Ramos (cell line): ENCODE results near the gene CLNK.

Experiments
- in situ Hi-C: fragments of 300-500 bp; cut with MboI; formaldehyde crosslinking; loops from one replicate; pipeline ENCODE4 v1.14.3; 2022; ENCODE audit warnings: low sequenced_read_pairs; ENCODE audit not compliant: unreplicated experiment

Gene CLNK

DNA sequence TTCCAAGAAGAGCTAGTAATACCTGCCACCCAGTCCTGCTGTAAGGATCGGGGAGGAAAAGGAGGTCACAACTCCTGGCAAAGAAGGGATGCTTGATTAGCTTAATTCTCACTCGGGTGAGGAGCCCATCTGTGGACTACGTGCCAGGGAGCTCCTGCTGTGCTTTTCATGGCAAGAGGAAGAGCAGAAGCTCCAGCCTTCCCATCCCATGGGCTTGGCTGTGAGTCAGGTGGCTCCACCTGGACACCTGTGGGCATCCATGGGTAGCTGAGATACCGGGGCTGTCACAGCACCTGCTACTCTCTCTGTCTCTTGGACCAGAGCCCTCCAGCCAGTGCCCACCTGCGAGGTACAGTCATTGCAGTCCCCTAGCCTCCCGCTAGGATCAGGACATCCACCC, 18.0 kb downstream of the CLNK start:
- in situ Hi-C loops = no loop called here

GRCh38 chr4:10664408-10664807, 20.2 kb downstream of the CLNK start:
- in situ Hi-C loops = no loop called here

- in situ Hi-C loops = no loop called here
These were observed 21.6 kb downstream of the CLNK start for GRCh38 chr4:10662937-10663336.

DNA sequence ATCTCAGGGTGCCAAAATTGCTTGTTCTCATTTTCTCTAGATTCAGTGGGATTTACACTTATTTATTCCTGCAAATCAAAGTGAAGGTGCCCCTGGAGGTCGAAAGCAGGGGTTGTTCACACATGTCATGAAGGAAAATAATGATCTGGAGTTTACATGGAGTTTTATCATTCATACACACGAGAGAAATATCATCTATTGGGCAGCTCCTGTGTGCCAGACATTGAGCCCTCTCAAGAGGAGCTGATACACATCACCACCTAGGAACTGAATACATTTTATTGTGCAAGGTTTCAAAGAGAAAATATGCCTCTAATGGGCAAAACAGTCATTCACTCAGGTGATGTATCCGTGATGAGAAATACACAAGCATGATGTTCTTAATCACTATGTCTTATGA, 23.5 kb downstream of the CLNK start:
- in situ Hi-C loops = no loop called here

DNA sequence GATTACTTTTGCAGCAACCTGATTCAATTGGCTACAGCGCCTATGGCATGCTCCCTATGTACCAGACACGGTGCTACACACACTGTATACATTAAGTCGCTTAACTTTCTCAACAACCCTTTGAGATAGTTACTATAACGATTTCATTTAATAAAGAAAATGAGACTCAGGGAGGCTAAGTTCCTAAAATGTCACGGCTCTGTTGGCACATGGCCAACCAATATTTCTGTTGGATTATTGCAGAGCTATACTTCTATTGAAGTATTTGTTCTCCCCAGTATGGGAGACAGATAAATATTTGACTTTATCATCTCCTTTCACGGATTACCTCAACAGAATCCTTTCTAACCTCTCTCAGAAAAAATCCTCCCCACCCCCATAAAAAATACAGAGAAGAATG, 25.3 kb downstream of the CLNK start:
- in situ Hi-C loops = no loop called here

GRCh38 chr4:10656988-10657387, 27.6 kb downstream of the CLNK start:
- in situ Hi-C loops = no loop called here

DNA sequence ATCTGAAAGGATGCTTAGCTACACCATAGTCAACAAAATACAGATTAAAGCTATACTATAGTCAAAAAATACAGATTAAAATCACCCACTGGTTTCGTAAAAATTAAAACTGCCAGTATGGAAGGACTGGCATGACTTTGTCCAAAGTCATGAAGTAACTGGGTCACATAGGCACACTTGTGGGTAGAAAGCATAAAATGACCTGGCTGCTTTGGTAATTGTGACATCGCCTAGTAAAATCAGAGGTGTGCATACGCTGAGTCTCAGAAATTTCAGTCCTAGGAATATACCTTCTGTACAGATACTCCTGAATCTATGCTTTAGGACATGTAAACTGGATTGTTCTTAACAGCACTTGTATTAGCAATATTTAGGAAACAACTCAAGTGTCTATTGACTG, 28.1 kb downstream of the CLNK start:
- in situ Hi-C loops = no loop called here

DNA sequence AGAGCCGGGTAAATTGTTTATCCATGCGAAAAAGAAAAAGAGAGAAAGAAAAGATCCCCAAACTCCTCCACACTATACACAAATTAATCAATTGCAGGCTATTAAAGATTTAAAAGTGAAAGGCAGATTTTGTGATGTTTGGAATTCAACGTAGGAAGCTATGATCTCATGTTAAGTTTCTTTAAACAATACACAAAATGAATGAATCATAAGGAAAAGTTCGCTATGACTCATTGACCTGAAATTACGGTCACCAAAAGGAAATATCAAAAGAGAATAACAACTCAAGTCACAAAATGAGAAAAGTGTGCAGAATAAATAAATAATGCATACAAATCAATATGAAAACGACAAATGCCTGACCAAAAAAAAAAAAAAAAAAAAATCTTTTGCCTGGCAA, 28.6 kb downstream of the CLNK start:
- in situ Hi-C loops = no loop called here

- in situ Hi-C loops = no loop called here
These were observed 36.1 kb downstream of the CLNK start for GRCh38 chr4:10648479-10648878.

DNA sequence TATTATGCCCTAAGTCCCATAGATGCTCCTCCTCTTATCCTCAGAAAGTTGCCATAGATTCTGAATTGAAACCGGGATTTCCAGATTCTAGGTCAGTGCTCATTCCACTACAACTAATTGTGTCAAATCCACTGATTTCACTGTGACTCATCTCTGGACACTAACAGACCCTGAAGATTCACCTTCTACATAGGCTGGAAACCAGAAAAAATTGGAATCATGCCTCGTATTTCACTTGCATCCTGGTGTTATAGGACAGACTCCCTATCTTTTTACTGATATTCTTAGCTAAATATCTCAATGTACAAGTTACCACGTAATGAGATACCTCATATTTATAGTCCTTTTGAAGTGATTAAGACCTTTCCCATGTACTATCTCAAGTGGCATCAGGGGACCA, 36.7 kb downstream of the CLNK start:
- in situ Hi-C loops = no loop called here

- in situ Hi-C loops = no loop called here
These were observed 40.8 kb downstream of the CLNK start for GRCh38 chr4:10643600-10644425.

GRCh38 chr4:10640561-10641201, 43.9 kb downstream of the CLNK start:
- in situ Hi-C loops = no loop called here

DNA sequence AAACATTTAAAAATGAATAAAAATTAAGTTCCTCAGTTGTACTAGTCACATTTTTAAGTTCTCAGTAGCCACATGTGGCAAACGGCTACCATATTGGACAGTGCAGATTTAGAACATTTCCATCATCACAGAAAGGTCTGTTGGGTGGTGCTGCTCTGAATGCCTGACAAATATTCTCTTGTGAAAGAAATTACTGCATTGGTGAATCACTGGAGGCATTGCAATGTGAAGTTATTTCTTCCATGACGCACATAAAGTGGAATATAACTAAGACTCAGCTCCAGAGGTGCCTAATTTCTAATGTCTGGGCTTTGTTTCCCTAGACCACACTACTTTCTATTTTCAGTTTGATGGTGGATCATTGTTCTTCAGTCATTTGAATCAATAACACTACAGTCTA, 44.9 kb downstream of the CLNK start:
- in situ Hi-C loops = no loop called here

GRCh38 chr4:10639100-10639499, 45.5 kb downstream of the CLNK start:
- in situ Hi-C loops = no loop called here

DNA sequence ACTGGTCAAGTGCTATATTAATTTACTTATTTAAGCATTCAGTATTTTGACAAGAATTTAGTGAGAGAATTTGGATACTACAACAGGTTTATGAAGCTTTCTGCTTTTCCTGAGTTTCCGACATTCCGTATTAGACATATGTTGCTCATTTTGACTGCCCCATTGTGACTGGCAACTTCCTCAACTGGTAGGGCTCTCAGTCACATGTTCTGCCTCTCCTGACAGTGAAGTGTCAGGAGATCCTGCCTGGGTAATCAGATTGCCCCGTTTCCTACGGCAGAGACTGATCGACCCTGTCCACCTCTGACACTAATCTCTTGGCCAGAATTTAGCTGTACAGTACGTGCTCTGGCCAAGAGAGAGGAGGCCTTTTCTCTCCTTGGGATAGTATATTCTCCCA, 49.5 kb downstream of the CLNK start:
- in situ Hi-C loops = no loop called here

DNA sequence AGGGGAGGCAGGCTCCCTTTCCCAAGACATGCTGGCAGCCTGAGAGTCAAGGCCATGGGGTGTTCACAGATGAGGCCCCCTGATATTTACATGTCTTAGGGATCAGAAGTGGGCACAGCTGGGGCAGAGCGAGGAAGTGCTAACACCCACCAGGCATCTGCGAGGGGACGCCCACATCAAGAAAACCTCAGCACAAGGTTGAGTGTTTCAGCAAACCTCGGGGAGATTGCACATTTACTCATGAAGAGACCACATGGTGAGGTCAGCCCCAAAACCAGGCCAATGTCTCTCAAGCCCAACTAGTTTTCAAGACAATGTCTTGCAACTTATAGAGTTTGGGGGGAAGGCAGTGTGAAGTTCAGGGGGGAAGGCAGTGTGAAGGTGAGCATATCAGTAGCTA, 55.2 kb downstream of the CLNK start:
- in situ Hi-C loops = no loop called here

DNA sequence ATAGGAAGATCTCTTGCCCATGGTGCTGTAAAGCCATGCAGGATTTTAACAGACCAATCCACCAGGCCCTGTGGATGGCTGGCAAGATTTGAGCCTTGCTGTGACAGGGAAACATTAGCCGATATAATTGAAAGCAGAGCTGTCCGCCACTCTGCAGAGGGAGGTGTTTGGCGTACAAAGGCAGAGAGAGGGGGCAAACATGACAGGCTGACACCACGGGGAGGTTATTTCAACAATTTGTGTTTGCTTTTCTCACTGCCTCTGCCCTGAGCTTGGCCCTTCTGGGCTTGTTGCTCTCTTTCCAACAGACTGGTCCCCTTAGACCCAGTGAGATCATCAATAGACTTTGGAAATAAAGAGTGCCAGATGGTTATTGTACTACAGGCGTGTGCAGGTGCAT, 59.4 kb downstream of the CLNK start:
- in situ Hi-C loops = no loop called here

GRCh38 chr4:10623862-10624261, 60.7 kb downstream of the CLNK start:
- in situ Hi-C loops = no loop called here

- in situ Hi-C loops = no loop called here
These were observed 61.3 kb downstream of the CLNK start for GRCh38 chr4:10623241-10623640.

DNA sequence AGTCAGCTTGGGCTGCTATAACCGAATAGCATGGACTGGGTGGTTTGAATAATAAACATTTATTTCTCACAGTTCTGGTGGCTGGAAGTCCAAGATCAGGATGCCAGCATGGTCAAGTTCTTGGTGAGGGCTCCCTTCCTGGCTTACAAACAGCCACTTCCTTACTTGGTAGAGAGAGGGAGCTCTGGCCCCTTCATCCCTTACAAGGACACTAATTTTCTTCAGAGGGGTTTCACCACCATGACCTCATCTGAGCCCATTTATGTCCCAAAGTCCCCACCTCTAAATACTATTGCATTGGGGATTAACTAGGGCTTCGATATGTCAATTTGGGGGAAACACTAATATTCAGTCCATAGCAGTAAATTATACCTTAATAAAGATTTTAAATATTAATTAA, 61.8 kb downstream of the CLNK start:
- in situ Hi-C loops = no loop called here

GRCh38 chr4:10620935-10621488, 63.6 kb downstream of the CLNK start:
- in situ Hi-C loops = no loop called here

- in situ Hi-C loops = no loop called here
These were observed 64.7 kb downstream of the CLNK start for GRCh38 chr4:10619855-10620254.
